GM19324 (cell line): ENCODE data around the gene SLC25A47.
A peak's percentile ranks its signal among the peaks of the same experiment; 100 is the strongest.
"Not testable (repeated sequence)": the region's sequence is repeated elsewhere in the genome, so short reads cannot be mapped to it uniquely, and the experiment has no call there.

Experiments used
- ATAC-seq: cut with Tn5 transposase; IDR thresholded peaks from one replicate; pipeline ENCODE4 v1.9.1; 2021; ENCODE audit warnings: mild to moderate bottlenecking, moderate library complexity; ENCODE audit not compliant: unreplicated experiment, low FRiP score

Gene SLC25A47, protein sequence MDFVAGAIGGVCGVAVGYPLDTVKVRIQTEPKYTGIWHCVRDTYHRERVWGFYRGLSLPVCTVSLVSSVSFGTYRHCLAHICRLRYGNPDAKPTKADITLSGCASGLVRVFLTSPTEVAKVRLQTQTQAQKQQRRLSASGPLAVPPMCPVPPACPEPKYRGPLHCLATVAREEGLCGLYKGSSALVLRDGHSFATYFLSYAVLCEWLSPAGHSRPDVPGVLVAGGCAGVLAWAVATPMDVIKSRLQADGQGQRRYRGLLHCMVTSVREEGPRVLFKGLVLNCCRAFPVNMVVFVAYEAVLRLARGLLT

DNA sequence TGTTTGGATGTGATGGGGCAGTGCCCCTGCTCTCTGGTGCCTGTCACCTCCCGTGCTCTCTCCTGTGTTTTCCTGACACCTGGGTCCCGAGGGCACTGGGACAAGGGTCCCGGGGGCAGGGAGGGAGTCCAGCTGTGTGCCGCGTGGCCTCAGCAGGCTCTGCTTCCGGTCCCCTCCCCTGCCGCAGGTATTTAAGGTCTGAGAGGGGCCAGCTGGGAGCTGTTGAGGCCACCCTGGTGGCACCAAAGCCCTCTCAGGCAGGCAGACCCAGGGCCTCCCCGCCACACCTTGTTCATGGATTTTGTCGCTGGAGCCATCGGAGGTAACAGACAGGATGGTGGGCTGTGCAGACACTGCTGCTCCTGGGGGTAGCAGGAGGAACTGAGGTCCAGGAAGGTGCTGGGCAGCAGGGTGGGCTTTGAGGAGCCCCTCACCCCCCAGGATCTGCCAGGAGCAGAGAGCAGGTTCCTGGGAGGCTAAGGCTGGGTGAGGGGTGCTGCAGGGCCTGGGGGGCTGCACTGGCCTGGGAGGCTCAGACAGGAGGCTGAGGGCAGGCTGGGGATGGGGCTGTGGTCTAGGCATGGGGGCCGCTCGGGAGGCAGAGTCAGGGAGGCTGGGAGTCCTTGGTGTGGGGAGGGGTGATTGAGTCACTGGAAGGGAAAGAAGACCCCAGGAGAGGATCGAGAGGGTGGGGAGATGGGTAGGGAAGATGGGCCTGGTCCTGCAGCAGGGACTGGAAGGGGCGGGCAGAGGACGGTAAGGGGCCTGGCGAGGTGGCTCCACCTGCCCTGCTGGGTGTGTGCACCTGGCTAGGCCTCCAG, at the start of gene SLC25A47:
Gene SLC25A47, plus strand, starts transcription at position 219 of the 821 bp plus-strand sequence. Its CDS starts 76 bp downstream, at position 295.
- ATAC-seq, result no peak

DNA sequence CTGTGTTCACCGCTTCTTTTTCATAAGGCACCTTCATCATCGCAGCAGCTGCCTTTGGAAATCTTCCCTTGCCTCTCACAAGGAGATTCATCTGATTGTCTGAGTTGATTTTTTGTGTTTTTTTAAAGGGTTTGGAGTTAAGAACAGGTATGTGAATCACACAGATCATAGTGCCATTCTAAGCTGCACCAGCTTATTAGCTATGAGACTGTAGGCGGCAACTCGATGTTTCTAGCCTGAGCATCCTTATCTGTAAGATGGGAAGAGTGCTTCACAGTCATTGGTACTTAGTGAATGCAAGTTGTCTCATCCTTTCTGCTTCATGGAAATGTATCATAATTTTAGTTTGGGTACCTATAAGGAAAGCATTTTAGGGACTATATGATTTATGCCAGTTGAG, 48.9 kb upstream of the SLC25A47 start:
- ATAC-seq, result no peak

DNA sequence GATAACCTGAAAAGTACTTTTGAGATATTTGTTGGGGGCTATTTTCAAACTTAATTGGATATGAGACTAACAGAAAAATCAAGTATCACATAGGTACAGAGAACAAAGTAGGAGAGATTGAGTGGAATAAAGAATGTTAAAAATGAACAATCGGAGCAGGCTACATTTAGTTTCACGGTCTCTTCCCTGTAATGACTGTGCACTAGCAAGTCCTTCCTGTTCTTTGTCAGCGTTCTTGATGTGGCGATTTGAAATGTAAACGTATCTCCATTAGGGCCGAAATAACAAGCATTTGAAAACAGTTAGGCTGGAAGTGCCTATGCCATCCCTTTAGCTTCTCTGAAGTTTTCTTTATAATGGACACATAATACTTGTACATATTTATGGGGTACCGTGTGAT, 47.9 kb upstream of the SLC25A47 start:
- no peak for ATAC-seq

DNA sequence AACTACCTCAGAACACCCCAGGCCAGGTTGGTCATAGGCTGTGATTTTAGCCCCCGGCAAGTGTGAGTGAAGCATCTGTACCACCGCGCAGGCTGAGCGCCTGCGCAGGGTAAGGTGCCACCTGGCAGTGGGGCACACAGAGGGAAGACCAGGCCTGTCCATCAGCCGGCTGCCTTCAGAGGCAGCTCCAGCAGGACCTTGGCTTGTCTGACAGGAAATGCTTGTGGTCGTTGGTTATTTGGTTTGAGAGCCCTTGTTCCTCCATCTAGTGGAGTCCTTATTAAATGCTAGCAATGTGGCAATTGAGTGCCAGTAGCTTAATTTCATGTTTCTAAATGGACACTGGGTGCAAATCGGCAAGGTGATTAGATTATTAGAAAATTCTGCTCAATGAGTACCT, 44.4 kb upstream of the SLC25A47 start:
- no peak for ATAC-seq

DNA sequence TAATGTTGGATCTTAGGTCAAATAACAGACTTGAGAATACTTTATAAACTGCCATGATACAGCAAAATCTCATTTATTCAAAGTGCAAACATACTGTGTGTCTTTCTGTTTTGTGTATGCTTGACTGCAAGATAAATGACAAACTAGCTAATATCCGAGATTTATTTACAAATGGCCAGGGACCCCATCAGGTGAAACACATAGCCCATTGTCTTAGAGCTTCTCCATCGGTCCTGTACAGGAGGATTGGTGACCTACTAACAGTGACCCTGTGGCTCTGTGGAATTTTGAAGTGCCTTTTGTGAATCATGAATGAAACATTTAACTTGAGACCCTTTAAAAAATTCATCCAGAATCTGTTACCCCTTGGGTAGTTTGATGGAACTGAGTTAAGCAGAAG, 44.0 kb upstream of the SLC25A47 start:
- no peak for ATAC-seq

DNA sequence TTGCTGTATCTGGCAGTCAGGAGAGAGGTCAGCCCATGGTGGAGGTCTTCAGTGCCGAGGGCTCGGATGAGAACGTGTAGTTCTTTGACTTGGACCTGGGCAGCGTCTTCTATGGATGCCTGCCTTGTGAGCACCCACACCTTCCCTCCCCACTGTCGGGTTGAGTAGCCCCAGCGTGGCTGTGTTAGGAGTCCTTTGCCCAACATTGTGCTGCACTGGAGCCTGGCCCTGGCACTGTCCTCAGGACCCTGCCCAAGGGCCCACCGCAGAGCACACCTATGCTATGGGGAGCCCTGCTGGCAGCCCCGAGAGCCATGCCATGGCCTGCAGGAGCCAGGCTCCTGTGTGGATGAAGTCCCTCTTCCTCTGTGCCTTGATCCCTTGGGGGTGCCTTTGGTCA, 43.6 kb upstream of the SLC25A47 start:
- ATAC-seq, result no peak

DNA sequence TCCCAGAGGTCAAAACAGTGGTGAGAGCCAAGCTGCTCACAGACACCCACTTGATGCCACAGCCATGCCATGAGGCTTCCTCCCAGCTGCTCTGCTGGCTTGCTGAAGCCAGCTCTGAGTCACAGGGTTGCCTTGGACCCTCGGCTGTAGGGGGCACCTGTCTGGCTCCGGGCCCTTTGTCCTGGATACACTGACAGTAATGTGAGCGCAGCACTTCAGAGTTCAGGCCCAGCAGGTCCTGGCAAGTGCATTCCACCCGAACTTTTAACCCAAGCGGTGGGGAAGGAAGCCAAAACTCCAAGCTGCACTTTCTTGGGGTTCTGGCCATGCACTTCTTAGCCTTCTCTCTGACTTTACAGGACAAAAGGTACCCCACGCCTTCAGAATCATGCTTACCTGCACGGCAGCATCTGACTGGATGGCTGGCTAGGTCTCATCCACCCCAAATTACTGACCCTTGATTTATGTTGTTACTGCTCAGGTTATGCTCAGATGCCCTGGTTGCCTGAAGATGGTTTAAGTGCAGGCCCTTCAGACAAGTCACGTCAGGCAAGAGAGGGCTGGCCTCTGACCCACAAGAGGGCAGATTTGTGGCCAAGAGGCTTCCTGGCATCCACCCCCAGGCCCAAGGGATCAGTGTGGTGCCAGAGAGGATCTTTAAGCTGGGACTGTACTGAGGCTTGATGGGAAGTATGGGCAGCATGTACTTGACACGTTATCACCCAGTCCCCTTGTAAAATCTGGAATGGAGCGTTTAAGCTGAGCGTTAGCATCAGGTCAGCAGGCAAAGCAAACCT, 41.7 kb upstream of the SLC25A47 start:
- no peak for ATAC-seq

DNA sequence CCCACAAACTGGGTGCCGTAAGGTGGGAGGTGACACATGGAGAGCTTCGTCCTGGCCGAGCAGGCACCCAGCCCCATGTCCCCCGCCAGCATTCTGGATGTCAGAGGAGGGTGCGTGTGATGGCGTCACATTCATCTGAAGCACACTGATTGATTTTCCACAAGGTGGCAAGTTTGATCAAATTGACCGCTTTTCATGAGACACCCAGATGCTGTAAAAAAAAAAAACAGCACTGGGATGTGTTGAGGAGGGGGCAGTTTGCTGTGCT, 41.1 kb upstream of the SLC25A47 start:
- ATAC-seq, result no peak

DNA sequence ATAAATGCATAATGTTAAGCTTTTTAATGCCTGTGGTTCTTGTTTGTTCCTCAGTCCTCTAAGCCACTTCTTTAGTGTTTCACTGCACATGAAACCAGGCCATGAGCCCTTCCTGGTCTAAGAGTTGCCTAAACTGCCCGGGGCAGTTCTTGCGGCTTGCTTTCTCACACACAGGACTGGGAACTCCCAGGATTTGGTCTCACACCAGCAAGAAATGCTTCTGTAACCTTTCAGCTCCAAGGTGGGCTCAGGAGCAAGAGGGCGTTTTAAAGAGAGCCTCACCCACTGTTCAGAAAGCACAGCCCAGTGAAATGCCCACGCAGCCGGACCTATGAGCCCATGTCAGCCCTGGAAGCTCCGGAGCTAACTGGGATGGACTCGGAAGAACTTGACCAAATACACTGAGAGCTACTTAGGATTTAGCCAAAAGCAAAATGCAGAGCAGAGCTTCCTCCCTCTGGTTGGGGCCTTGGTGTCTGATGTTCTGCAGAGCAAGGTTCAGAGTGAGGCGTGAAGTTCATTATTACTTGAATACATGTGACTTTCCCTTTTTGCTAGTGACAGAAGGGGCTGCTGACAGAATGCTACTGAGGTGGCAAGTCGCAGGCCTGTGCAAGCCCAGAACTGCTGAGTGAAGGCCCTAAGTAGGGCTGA, 40.2 kb upstream of the SLC25A47 start:
- no peak for ATAC-seq

DNA sequence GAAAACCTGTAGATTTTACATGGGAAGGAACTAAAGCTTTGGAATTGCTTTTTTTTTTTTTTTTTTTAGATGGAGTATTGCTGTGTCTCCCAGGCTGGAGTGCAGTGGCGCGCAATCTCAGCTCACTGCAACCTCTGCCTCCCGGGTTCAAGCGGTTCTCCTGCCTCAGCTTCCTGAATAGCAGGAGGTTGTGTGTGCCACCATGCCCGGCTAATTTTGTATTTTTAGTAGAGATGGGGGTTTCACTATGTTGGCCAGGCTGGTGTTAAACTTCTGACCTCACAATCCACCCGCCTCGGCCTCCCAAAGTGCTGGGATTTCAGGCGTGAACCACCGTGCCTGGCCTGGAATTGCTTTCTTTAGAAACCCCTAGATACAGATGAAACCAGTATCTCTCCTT, 39.7 kb upstream of the SLC25A47 start:
- not testable (repeated sequence) for ATAC-seq

DNA sequence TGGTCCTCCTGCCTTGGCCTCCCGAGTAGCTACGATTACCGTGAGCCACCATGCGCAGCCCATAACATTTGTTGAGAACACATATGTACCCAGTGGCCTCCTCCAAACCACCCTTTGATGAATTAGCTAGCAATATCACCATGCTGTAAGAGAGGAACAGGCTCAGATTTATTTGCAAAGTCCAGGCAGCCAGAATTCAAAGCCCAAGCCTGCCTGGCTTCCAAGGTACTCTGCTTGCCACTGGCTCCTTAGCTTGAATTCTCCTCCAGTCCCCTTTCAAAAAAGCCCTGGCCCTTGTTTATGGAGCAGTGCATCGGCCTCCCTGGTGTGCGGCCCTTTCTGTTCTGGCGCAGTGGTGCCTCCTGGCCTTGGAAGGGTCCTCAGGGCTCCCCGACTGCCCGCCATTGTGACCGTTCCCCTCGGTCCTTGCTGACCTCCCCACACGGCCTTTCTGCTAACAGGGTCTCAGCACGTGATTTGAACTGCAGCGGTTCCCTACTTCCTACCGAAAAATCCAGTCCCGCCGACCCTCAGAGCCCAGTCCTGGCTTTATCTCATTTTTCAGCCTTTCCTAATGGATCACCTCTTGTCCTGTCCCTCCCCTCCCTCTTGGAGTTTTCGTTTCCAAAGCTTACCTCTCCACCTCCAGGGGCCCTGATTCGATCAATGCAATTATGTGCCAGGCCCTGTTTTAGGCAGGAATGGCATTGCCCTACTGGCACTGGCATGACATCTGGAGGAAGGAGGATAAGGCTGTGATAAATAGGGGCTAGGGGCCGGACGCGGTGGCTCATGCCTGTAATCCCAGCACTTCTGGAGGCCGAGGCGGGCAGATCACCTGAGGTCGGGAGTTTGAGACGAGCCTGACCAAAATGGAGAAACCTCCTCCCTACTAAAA, 38.9 kb upstream of the SLC25A47 start:
- no peak for ATAC-seq

DNA sequence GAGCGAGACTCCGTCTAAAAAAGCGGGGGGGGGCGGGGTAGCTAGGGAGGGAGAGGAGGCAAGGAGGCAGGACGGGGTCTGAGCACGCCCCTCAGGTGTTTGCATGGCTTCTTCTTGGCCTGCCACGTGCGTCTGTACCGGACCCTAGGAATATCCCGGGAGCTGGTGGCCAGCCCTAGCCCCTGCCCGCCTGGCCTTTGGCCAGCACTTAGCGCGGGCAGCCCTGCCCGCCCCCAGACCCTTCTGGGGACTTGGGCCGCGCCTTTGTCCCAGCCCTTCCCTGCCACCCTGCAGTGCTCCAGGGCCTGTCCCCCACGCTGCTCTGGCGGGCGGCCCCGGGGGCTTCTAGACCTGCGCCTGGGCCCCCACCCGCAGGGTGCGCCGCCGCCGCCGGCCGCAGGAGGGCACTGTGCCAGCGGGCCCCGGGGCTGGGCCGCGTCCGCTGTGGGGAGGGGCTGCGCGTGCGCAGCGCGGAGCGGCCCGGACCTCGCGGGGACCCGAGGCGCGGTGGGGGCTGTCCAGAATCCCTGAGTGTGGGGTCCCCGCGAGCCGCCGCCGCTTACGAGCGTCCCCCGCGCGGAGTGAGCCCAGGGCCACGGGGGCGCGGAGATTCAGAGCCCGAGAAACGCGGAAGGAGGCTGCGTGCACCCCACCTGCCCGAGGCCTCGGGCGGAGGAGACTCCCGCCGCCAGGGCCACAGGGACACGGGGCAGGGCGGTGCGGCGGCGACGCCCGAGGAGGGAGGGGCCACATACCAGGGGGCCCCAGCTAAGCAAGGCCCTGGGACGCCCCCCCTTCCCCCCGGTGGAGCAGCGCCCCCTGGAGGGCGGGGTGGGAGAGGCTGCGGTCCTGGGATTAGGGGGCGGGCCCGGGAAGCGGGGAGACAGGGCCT, 37.9 kb upstream of the SLC25A47 start:
- ATAC-seq, result peak; percentile 94

DNA sequence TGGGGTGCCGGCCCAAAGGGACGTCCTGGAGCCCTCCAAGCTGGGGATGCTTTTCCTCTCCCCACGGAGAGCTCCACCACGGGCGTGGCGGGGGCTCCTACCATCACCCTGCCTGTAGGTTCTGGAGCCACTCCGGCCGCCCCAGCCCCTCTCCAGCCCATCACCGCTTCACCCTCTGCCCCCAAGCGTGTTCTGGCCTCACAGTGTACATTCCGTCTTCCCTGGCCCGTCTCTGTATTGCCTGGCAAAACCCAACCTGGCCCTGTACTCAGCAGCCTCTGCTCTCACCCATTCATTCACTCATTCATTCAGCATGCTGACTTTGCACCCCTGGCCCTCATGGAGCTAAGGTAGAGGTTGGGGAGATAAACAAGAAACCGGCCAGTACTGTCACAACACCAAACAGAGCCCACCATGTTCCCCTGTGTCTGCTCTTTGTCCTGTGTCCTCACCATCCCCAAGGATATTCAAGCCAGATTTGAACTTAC, 37.2 kb upstream of the SLC25A47 start:
- ATAC-seq, result no peak

DNA sequence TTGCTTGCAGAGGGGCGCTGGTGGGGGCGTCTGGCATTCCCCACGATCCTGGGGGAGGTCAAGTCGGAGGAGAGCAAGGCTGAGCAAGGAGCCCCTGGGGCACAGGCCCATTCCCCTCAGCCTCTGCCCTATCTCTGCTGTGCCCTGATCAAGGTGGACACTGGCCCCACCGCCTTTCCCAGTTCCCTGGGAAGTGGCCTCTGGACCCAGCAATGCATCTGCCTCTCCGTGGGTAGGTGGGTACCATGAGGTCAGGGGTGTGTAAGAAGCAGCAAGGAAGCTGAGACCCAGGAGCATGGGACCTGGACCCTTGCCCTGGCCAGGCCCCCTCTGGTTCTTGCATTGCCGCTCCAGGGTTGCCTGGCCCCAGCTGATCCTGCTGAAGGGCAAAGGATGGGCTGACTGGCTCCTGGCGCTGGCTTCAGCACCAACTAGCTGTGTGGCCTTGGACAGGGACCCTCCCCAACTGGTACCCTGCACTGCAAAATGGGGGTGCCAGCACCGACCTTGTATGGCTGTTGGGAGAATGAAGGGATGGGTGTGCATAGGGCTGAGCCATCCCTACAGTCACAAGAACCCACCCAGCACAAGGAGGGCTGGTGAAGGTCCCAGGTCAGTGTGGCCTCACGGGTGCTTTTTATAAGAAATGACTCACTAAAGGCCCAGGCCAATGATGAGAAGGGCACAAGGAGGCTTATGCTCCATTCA, 36.5 kb upstream of the SLC25A47 start:
- no peak for ATAC-seq

DNA sequence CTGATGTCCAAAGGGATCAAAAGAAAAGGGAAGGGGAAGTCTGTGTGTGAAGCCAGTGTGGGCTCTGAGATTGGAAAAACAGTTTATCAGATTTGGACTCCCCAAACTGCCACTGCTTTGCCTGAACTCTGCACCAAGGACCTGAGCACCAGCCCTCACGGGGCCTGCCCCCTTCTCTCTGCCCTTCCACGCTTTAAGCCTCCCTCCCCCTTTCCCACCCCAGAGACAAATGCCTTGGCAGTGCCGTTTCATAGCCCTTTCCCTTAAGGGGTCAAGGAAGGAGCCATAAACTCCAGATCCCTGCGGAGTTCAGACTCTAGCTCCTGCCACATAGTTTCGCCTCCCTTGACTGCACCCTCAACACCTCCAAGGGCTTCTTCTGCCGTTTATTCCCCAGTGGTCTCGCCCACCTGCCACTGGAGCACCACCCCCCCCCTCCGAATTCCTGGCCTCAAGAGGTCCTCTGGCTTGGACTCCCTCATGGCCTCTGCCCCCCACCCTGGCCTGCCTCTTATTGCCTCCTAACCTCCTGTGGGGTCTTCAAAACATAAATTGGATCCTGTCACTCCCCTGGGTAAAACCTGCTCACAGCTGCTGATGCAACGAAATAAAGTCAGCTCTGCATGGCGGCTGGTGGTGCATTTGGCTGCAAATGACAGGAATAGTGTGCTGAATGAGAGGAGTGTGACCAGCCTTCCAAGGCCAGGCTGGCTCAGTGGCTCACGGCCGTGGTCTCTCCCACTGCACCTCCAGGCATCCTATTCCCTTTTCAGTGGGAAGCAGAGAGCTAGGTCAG, 35.7 kb upstream of the SLC25A47 start:
- ATAC-seq, result no peak

DNA sequence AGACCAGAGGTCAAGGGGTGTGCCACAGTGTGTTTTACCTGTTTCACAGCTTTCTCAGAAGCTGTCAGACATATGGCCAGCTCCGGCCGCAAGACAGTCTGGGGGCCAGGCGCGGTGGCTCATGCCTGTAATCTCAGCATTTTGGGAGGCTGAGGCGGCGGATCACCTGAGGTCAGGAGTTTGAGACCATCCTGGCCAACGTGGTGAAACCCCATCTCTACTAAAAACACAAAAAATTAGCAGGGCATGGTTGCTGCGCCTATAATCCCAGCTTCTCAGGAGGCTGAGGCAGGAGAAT, 35.2 kb upstream of the SLC25A47 start:
- ATAC-seq, result not testable (repeated sequence)

DNA sequence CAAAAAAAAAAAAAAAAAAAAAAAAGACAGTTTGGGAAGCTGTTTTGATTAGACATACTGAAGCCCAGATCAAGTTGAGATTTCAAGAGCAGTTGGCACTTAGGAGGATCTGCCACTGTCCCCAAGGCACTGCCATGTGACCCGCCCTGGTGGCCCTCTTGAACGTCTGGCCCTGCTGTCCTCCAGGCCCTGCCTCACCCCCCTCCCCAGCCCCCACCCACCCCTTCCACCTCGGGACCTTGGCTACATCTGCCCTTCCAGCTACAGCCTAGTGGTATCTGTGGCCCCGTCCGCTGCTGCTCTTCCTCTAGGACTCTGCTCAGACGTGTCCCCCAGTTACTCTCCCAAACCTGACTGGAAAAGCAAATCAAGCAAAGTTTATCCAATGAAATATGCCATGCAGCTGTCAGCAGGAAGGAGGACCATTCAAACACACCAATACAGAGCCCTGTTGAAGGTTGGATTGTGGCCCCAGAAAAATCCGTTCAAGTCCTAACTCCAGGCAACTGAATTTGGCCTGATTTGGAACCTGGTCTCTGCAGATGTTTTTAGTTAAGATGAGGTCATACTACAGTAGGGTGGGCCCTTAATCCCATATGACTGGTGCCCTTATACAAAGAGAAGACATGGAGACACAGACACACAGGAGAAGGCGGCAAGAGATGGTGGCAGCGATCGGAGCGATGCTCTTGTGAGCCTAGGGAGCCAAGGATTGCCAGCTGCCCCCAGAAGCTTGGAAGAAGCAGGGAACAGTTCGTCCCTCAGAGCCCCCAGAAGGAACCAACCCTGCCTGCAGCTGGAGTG, 34.6 kb upstream of the SLC25A47 start:
- no peak for ATAC-seq
